Calu3 (cell line): ENCODE results near the gene SCCPDH. TPM values are rescaled to one million over a fixed set of nuclear protein-coding genes. Genes with fewer than 3 reads are reported as not detected.

Source experiments
- BruUV-seq: library from RNA; stranded (reverse); fragments of 400-500 nt; replicated peaks from 2 replicates; lab custom pipeline; 2021; lab: Mats Ljungman, UMichigan
- CTCF ChIA-PET: fragments of 300-600 bp; sonication (Branson Sonifier 250); formaldehyde crosslinking; loops from one replicate; lab custom pipeline; 2022; ENCODE audit warnings: antibody characterized with exemption; lab: Charles Lee
- DNase-seq: peaks from one replicate; pipeline ENCODE4 v3.0.0; 2022
- H3K27ac Mint-ChIP-seq: one replicate; pipeline ENCODE4 v1.8.0; 2022; ENCODE audit warnings: mixed read lengths; ENCODE audit not compliant: unreplicated experiment
- H3K27me3 Mint-ChIP-seq: one replicate; pipeline ENCODE4 v1.8.0; 2022; ENCODE audit warnings: mixed read lengths; ENCODE audit not compliant: unreplicated experiment
- H3K36me3 Mint-ChIP-seq: one replicate; pipeline ENCODE4 v1.8.0; 2022; ENCODE audit warnings: mild to moderate bottlenecking, moderate library complexity, mixed read lengths; ENCODE audit not compliant: insufficient read depth, unreplicated experiment
- H3K4me1 Mint-ChIP-seq: one replicate; pipeline ENCODE4 v1.8.0; 2022; ENCODE audit warnings: mild to moderate bottlenecking, low read depth, mixed read lengths; ENCODE audit not compliant: unreplicated experiment
- H3K4me3 Mint-ChIP-seq: one replicate; pipeline ENCODE4 v1.8.0; 2022; ENCODE audit warnings: mild to moderate bottlenecking, low read depth, moderate library complexity, mixed read lengths; ENCODE audit not compliant: unreplicated experiment
- H3K9me3 Mint-ChIP-seq: one replicate; pipeline ENCODE4 v1.8.0; 2022; ENCODE audit warnings: low read depth, mixed read lengths; ENCODE audit not compliant: unreplicated experiment
- CTCF ChIP-seq: fragments of 200-600 bp; IDR thresholded peaks from one replicate; pipeline ENCODE4 v1.8.0; 2022; ENCODE audit warnings: antibody characterized with exemption; ENCODE audit not compliant: unreplicated experiment
- intact Hi-C: fragments of 100-400 bp; cut with micrococcal nuclease; formaldehyde crosslinking; loops from one replicate; pipeline ENCODE4 v1.10.0; 2022; ENCODE audit not compliant: unreplicated experiment
- total RNA-seq: library from RNA; stranded (reverse); gene quantifications from 2 replicates; pipeline ENCODE4 v1.2.3, GENCODE V29; 2022

The SCCPDH gene
- total RNA-seq, 1 experiment from 2014 or later = 40.0 TPM

DNA sequence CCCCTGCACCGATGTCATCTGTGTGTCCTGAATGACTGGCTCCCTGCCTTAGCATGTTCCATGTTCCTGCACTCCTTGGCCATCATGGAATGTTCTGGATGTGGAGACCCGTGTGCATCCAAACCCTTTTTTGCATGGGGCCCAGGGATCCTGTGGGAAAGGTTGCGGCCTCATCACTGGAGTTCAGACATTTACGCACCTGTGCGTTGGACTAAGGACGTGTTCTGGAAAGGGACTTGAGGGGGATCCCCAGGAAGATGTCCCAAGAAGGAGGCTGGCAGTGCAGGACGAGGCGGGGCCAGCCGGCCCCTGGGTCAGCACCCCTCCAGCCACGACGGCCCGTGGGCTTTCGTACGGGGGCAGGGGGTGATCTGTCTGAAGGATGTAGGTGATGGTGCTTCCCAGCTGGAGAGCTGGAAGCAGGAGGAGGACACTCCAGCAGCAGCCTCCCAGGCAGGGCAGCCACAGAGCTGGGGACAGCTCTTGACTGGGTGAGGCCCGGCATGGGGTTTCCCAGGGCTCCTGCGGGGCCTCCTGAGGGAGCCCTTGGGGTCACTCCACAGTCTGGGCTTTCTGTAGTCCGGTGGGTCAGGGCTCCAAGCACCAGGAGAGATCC is 67.2 kb downstream of the SCCPDH start:
- intact Hi-C loops = no loop called here
- peaks cover 13% of the 10 kb centered on the region for H3K36me3 Mint-ChIP-seq

GRCh38 chr1:246792603-246793002 is 68.4 kb downstream of the SCCPDH start:
- H3K4me3 Mint-ChIP-seq = no peak overlapping the region
- H3K27ac Mint-ChIP-seq = no peak overlapping the region

More for the DNA sequence above, 67.2 kb downstream of the SCCPDH start:
- H3K9me3 Mint-ChIP-seq = no peaks in the 10 kb centered on the region
- DNase-seq = no peak
- BruUV-seq = no TSS peak
- H3K4me3 Mint-ChIP-seq = no peak overlapping the region
- H3K27ac Mint-ChIP-seq = no peak overlapping the region
- CTCF ChIA-PET = no interaction called here
- H3K4me1 Mint-ChIP-seq = no peaks in the 10 kb centered on the region
- no peak for TF ChIP-seq CTCF
- H3K27me3 Mint-ChIP-seq = peaks cover 52% of the 10 kb centered on the region

GRCh38 chr1:246793356-246793896 is 69.2 kb downstream of the SCCPDH start:
- no TSS peak for BruUV-seq
- H3K27ac Mint-ChIP-seq = no peak overlapping the region
- DNase-seq = no peak
- intact Hi-C loops = no loop called here
- no peaks in the 10 kb centered on the region for H3K4me1 Mint-ChIP-seq
- no peaks in the 10 kb centered on the region for H3K9me3 Mint-ChIP-seq
- H3K36me3 Mint-ChIP-seq = peaks cover 5% of the 10 kb centered on the region
- CTCF ChIA-PET = no interaction called here
- no peak overlapping the region for H3K4me3 Mint-ChIP-seq
- TF ChIP-seq CTCF = no peak
- H3K27me3 Mint-ChIP-seq = peaks cover 61% of the 10 kb centered on the region

More at GRCh38 chr1:246792603-246793002, 68.4 kb downstream of the SCCPDH start:
- TF ChIP-seq CTCF = no peak
- no peak for DNase-seq
- Mint-ChIP-seq H3K27me3 (peaks cover 53% of the 10 kb centered on the region), H3K9me3 (no peaks in the 10 kb centered on the region), H3K4me1 (no peaks in the 10 kb centered on the region), H3K36me3 (peaks cover 7% of the 10 kb centered on the region)
- CTCF ChIA-PET = no interaction called here
- no TSS peak for BruUV-seq
- intact Hi-C loops = no loop called here

GRCh38 chr1:246794048-246794827 is 70.0 kb downstream of the SCCPDH start:
- Mint-ChIP-seq H3K27me3 (peaks cover 62% of the 10 kb centered on the region), H3K27ac (no peak overlapping the region), H3K4me3 (no peak overlapping the region), H3K9me3 (no peaks in the 10 kb centered on the region), H3K36me3 (no peaks in the 10 kb centered on the region), H3K4me1 (no peaks in the 10 kb centered on the region)
- BruUV-seq = no TSS peak
- intact Hi-C loops = no loop called here
- TF ChIP-seq CTCF = no peak
- CTCF ChIA-PET = interaction anchor here (0.6 to 1.1 kb wide), 2 partner anchors 257 to 1447 kb away, joined by 3 read pairs; no protein-coding TSS in a partner anchor
- DNase-seq = no peak
